ENCODE measurements around the gene SMIM5.

The SMIM5 gene

DNA sequence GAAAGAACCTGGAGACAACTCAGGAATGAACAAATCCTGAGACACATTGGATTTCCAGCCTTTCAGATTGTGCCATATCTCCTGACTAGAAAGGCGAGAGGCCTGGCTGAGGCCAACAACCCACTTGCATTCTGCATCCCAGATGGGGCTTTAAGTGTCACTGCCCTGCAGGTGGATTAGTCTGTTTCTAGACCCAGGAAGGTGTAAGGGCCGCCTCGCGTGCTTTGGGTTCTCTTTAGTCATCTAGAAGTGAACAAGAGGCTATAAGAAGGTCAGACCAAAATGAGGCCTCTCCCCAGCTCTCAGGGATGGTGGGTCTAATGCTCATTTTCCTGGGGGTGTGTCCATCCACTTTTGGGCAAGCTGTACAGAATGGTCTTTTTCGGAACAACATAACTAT is 38.8 kb downstream of the SMIM5 start:
- no peak overlapping the region for H3K4me3 ChIP-seq (ENCODE audit: control insufficient read depth, low read depth, low read length)
- no peak for DNase-seq (ENCODE audit: low read depth)
- TF ChIP-seq, protein P1, sequence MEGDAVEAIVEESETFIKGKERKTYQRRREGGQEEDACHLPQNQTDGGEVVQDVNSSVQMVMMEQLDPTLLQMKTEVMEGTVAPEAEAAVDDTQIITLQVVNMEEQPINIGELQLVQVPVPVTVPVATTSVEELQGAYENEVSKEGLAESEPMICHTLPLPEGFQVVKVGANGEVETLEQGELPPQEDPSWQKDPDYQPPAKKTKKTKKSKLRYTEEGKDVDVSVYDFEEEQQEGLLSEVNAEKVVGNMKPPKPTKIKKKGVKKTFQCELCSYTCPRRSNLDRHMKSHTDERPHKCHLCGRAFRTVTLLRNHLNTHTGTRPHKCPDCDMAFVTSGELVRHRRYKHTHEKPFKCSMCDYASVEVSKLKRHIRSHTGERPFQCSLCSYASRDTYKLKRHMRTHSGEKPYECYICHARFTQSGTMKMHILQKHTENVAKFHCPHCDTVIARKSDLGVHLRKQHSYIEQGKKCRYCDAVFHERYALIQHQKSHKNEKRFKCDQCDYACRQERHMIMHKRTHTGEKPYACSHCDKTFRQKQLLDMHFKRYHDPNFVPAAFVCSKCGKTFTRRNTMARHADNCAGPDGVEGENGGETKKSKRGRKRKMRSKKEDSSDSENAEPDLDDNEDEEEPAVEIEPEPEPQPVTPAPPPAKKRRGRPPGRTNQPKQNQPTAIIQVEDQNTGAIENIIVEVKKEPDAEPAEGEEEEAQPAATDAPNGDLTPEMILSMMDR (conservative IDR thresholded peaks at IDR 0.05; ENCODE audit: control insufficient read depth, insufficient read depth, low read depth, low read length) = no peak

DNA sequence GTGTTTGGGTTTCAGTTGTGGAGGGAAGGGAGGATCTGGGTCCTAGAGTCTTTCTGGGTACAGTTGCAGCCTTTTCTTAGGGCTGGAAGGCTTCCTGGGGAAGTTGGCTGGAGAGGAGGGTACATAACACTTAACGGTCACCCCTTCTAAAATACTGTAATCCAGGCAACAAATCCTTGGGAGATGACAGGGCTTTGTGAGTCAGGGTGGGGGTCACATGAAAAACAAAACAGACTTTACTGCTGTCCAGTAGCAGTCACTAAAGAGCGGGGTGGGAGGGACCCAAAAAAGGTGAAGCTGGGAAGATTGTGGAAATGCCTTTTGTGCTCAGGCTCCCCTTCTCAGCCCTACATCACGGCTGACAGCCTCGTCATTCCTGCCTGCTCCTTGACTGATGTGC is 40.3 kb downstream of the SMIM5 start:
- no peak overlapping the region for H3K4me3 ChIP-seq (ENCODE audit: control insufficient read depth, low read depth, low read length)
- DNase-seq (ENCODE audit: low read depth) = no peak
- TF ChIP-seq, protein P1 (conservative IDR thresholded peaks at IDR 0.05; ENCODE audit: control insufficient read depth, insufficient read depth, low read depth, low read length) = no peak

DNA sequence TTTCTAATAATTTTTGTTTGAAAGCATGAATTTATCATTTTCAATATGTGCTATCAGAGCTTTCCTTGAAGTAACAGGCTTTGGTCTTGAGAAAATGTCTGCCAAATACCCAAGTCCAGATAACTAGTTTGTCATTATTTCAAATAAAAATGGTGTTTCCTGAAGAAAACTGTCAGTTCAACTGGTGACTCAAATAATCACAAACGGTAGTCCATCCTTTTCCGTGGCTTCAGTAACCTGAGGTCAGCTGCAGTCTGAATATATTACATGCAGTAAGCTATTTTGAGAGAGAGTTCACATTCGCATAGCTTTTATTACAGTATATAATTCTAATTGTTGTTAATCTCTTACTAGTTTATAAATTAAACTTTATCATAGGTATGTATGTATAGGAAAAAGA is 43.2 kb downstream of the SMIM5 start:
- H3K4me3 ChIP-seq (ENCODE audit: control insufficient read depth, low read depth, low read length) = no peak overlapping the region
- TF ChIP-seq, protein P1 (conservative IDR thresholded peaks at IDR 0.05; ENCODE audit: control insufficient read depth, insufficient read depth, low read depth, low read length) = no peak
- no peak for DNase-seq (ENCODE audit: low read depth)

DNA sequence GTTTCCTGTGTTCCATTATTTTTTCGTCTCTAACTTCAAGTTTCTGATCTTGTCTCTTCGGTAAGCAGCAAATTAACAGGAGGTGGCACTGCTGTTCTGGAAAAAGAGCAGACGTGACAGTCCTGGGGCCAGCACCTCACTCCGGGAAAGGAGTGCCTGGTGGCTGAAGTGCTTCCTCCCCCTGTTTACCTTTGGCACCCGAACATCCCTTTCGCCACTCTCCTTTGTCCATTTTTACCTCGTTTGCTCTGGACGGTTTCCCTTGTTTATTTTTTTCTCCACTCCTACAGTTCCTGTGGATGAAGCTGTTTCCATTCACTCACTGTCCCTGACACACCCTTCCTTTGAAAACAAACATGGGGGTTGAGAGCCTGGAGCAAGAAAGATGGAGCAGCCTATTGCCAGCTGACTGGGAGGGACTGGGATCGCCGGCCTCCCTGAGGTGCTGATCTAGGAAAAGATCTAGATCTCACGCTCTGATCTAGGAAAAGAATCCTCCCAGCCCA is 46.5 kb downstream of the SMIM5 start:
- DNase-seq (ENCODE audit: low read depth) = no peak
- TF ChIP-seq, protein P1 (conservative IDR thresholded peaks at IDR 0.05; ENCODE audit: control insufficient read depth, insufficient read depth, low read depth, low read length) = no peak
- no peak overlapping the region for H3K4me3 ChIP-seq (ENCODE audit: control insufficient read depth, low read depth, low read length)

DNA sequence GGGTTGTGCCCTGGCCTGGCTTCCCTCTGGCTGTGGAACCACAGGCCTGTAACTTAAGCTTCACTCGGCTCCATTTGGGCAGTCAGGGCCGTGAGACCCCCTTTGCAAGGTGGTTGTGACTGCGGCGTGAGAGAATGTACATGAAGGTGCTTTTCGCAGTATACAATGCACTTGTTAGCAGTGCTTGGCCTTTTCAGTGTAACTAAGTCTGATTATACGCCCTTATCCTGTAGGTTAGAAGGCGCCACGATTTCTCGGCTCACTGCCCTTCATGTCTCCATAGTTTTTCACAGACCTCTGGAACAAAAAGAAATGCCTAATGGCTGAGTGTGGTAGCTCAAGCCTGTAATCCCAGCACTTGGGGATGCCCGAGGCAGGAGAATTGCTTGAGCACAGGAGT is 47.2 kb downstream of the SMIM5 start:
- DNase-seq (ENCODE audit: low read depth) = no peak
- H3K4me3 ChIP-seq (ENCODE audit: control insufficient read depth, low read depth, low read length) = no peak overlapping the region
- TF ChIP-seq, protein P1 (conservative IDR thresholded peaks at IDR 0.05; ENCODE audit: control insufficient read depth, insufficient read depth, low read depth, low read length) = no peak

DNA sequence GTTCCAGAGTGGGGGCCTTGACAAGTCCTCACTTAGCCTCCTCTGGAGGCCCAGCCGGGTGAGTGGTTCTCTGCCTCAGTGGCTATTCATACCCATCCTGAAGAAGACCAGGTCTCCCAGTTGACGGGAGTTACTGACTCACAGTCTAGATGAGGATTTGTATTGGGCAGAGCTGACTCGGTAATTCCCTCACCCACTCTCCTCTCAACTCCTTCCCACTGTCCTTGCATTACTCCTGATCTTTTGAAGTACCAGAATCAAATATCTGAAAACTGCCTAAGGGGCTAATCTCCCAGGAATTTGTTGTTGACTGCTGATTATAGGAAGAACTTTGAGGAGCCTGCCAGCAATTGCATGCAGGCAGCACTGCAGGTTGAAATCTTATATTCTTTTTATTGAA is 48.1 kb downstream of the SMIM5 start:
- H3K4me3 ChIP-seq (ENCODE audit: control insufficient read depth, low read depth, low read length) = no peak overlapping the region
- DNase-seq (ENCODE audit: low read depth) = peak; percentile 64
- TF ChIP-seq, protein P1 (conservative IDR thresholded peaks at IDR 0.05; ENCODE audit: control insufficient read depth, insufficient read depth, low read depth, low read length) = no peak

DNA sequence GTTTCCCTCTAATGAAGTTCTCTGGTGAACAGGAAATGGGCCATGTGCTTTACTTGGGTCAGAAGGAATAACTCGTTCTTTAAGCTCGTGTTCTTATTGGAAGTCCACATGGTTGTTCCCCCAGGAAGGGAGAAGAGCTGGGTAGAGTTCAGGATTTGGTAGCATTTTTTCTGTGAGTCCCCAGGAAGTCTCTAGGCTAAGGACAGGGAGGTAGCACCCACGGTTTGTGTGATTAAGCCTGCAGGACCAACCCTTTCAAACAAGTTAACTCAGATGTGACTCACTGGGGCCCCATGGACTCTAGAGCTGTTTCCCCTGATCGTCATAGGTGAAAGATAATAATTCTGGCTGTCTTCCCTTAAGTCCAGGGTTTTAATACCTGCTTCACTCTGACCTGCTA is 50.3 kb downstream of the SMIM5 start:
- H3K4me3 ChIP-seq (ENCODE audit: control insufficient read depth, low read depth, low read length) = no peak overlapping the region
- DNase-seq (ENCODE audit: low read depth) = peak; percentile 73
- TF ChIP-seq, protein P1 (conservative IDR thresholded peaks at IDR 0.05; ENCODE audit: control insufficient read depth, insufficient read depth, low read depth, low read length) = no peak

Measured in fibroblast of mammary gland (primary cell).